Activated gamma-delta T cell treated with Interleukin-2 at 50 U/mL for 16 hours (primary cell): Measurements from ENCODE around the gene FAM184A.
"Not testable (repeated sequence)": the region's sequence is repeated elsewhere in the genome, so short reads cannot be mapped to it uniquely, and the experiment has no call there.

Experiments
- DNase-seq: peaks from one replicate; pipeline ENCODE4 v3.0.0-alpha.2; 2020

FAM184A gene

DNA sequence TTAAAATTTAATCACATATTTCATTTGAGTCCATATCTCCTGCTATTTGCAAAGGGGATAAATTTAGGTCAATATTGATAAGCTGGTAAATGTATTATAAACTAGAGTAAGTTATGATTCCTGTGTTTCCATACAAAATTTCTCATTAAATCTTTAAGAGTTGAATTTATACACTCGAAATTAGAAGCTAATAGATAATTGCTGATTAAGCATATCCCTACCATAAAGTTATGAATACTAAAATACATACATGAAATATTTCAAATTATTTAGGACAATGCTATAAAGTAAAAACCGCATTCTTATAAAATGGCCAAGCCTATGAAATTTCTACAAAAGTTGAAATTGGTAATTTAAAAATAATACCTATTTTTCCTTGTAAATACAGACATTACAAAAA is 71.5 kb downstream of the FAM184A start:
- no peak for DNase-seq

- no peak for DNase-seq
Measured at GRCh38 chr6:119002069-119002468, 76.4 kb downstream of the FAM184A start.

GRCh38 chr6:118999494-119000040 is 78.9 kb downstream of the FAM184A start:
- no peak for DNase-seq

GRCh38 chr6:118997426-118997825 is 81.0 kb downstream of the FAM184A start:
- DNase-seq = not testable (repeated sequence)

DNA sequence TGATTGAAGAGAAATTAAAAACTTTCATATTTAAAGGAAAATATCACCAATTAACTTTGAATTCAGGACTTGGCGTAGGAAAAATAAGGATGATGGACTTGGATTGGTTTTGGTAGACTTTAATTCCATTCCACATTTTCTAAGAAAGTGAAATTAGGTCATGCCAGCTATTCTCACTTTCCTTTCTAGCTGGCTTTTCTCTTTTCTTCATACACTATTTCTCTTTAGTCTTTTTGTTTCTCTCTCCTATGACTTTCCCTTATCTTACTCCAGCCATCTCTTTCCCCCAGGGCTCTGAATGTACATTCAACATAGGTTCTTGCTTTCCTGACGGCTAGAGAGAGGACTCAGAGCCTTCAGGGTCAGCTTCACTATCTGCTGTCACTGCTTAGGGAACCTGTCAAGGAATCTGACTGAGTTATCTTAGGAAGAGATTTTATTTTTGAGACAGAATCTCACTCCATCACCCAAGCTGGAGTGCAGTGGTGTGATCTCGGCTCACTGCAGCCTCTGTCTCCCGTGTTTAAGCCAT is 82.1 kb downstream of the FAM184A start:
- DNase-seq = no peak

GRCh38 chr6:118993803-118994251 is 84.6 kb downstream of the FAM184A start:
- DNase-seq = no peak

GRCh38 chr6:118993358-118993757 is 85.1 kb downstream of the FAM184A start:
- DNase-seq = no peak

- DNase-seq = no peak
Measured at GRCh38 chr6:118992186-118992795, 86.2 kb downstream of the FAM184A start.

DNA sequence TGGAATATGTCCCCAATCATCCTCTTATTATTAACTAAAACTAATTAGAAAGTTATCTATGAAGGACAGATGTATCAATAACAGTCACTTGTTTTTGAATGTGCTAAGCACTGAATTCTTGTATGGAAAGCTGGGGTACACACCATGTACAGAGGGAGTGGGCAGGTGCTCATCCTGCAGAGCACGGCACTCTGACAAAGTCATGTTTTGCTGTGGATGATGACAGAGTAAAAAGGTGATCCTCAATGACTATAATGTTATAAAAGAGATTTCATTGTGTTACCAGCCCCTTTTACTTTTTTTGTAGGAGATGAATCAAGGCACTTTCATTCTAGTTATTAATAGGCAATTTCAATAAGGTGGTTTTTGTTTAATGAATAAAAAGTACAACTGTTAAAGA is 92.2 kb downstream of the FAM184A start:
- DNase-seq = no peak

GRCh38 chr6:118985123-118985830 is 93.2 kb downstream of the FAM184A start:
- no peak for DNase-seq

GRCh38 chr6:118984342-118984741 is 94.1 kb downstream of the FAM184A start:
- DNase-seq = no peak

DNA sequence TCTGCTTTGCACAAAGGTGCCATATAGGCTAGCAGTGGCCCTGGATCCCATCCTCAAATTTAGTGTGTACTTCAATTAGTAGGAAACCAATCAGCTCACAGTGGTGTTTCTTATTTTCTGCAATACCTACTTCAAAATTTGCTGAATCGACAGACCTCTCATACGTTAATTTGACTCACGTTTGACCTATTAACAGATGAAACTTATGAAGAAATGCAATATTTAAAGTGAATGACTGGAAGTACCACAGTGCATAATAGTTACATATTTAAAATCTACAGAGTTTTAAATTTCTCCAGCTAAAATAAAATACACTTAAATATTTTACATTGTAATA is 95.9 kb downstream of the FAM184A start:
- no peak for DNase-seq

GRCh38 chr6:118981884-118982574 is 96.4 kb downstream of the FAM184A start:
- DNase-seq = no peak

GRCh38 chr6:118980063-118980462 is 98.4 kb downstream of the FAM184A start:
- DNase-seq = no peak

- DNase-seq = no peak
Measured at GRCh38 chr6:118974790-118975189, 103.7 kb downstream of the FAM184A start.

DNA sequence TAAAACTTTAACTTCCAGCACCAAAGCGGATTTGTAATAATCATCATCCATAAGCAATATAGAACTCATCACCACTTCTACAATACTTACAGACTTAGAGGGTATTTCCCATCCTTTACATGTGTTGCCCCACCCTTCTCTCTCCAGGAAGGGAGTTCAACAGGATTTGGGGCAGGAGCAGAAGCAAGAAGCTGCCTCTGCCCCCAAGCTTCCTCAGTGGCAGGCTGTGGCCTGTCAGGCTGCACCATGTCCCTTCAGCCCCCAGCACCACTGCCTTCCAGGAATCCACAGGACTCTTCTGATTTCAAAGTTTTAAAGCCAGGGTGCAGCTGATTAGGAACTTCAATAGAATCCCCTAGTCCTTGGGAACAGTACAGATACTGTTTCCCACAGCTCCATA is 106.8 kb downstream of the FAM184A start:
- DNase-seq = no peak

DNA sequence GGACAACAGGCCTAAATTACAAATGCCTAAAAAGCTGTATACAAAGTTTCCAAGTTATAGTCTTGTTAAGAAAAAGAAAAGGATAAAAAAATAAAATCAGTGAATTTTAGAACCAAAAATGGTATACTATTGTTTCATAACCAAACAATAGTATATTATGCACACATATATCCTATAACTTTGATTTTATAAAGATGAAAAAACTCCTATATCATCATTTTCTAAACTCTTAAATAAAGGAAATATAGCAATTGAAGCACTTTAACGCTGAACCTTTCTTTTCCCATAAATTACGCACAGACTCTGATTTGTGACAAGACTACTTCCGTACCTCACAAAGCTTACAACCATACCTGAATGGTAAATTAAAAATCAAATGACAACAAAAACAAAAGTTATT is 107.6 kb downstream of the FAM184A start:
- DNase-seq = no peak

GRCh38 chr6:118968416-118968815 is 110.0 kb downstream of the FAM184A start:
- no peak for DNase-seq

GRCh38 chr6:118967239-118967638 is 111.2 kb downstream of the FAM184A start:
- no peak for DNase-seq

- DNase-seq = no peak
Measured at GRCh38 chr6:118965843-118966370, 112.6 kb downstream of the FAM184A start.

- no peak for DNase-seq
Measured at GRCh38 chr6:118965371-118965770, 113.1 kb downstream of the FAM184A start.

DNA sequence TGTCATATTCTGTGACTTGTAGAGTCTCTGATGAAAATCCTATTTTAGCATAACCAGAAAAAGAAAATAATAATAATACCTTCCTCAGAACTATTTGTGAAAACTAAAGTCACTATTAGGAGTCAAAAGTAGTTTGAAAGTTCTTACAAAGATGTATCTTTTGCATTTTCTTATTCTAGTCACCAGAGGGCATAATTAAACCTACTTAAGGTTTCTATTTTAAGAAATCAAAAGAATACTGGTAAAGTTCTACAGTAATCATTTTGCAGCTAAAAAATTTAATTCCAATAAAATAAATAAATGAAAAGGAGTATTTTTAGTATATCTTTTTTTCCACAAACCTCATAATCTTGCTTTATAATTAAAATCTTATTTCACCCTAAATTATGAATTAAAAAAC is 115.5 kb downstream of the FAM184A start:
- DNase-seq = no peak

DNA sequence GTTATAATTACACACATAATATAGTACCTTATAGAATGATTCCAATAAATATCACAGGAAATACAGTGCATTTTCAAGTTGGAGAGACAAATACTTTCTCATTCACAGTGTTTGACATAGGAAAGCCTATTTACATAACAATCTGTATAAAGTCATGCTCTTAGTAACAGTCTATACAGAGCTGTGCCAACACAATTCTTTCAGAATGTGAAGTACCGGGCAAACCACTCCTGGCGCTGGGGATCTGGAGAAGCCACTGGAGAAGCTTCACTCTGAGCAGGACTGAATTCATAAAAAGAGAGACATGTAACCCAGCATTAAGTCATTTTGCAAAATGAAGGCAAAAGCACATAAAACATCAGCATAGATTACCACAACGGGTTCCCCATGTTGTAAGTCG is 118.6 kb downstream of the FAM184A start:
- DNase-seq = no peak
